Suppressor macrophage (primary cell): ENCODE measurements around the gene HOXD11.

Experiments used
- DNase-seq, 4 experiments: peaks; one replicate each; pipeline ENCODE4 v3.0.0-alpha.2; 2020 to 2022

The HOXD11 gene

DNA sequence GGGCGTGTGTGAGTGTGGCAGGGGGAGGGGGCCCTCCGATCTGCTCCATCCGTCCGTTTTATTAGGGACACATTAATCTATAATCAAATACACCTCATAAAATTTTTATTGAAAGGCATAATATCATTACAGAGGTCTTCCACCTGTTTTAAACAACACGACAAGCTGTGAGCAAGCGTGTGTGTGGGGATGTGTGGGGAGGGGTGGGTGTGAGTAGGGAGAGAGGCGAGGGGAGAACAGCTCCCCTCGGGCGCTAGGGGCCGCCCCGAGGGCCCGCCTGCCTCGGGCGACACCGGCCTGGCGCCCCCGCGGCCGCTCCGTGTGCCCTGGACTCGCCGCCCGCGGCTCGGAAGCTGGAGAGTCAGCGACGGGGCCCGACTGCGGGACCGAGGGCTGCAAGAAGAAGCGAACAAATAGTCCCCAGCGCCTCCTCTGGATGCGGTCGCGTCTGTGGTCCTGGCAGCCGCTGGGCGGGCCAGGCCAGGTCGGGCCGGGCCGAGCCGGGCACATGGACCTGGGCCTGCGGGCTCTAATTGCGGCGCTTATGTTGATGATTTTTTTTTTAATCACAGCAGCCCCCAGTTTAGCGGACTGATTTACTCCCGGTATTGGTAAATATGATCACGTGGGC, 15.1 kb downstream of the HOXD11 start:
- DNase-seq = peak in 1 of 4 experiments; percentile 18

DNA sequence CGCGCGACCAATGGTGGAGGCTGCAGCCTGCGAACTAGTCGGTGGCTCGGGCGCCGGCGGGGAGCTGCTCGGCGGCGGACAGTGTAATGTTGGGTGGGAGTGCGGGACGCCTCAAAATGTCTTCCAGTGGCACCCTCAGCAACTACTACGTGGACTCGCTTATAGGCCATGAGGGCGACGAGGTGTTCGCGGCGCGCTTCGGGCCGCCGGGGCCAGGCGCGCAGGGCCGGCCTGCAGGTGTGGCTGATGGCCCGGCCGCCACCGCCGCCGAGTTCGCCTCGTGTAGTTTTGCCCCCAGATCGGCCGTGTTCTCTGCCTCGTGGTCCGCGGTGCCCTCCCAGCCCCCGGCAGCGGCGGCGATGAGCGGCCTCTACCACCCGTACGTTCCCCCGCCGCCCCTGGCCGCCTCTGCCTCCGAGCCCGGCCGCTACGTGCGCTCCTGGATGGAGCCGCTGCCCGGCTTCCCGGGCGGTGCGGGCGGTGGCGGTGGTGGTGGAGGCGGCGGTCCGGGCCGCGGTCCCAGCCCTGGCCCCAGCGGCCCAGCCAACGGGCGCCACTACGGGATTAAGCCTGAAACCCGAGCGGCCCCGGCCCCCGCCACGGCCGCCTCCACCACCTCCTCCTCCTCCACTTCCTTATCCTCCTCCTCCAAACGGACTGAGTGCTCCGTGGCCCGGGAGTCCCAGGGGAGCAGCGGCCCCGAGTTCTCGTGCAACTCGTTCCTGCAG, 15.8 kb downstream of the HOXD11 start, which contains the start of gene HOXD9:
TSS of gene HOXD9 (plus strand) at position 37 of the 728 bp plus-strand sequence. CDS start at position 87, 50 bp downstream.
- peak in 2 of 4 experiments; percentile 34 to 44 for DNase-seq

DNA sequence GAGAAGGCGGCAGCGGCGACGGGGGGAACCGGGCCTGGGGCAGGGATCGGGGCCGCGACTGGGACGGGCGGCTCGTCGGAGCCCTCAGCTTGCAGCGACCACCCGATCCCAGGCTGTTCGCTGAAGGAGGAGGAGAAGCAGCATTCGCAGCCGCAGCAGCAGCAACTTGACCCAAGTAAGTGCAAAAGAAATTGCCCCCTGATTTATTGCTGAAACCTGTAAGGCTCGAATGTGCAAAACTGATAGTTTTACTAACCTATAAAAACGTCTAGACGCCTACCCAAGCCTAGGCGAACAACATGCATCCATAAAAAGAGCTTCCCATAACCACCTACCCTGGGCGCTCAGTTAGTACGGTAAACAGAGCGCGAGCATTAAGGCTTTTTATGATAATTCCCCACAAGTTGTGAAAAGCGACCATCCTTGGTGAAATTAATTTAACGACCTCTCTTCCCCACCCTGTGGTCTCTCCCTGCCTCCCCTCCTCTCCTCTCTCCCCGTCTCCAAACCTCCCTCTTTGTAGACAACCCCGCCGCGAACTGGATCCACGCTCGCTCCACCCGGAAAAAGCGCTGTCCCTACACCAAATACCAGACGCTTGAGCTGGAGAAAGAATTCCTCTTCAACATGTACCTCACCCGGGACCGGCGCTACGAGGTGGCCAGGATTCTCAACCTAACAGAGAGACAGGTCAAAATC, 16.5 kb downstream of the HOXD11 start:
- DNase-seq = no peak

DNA sequence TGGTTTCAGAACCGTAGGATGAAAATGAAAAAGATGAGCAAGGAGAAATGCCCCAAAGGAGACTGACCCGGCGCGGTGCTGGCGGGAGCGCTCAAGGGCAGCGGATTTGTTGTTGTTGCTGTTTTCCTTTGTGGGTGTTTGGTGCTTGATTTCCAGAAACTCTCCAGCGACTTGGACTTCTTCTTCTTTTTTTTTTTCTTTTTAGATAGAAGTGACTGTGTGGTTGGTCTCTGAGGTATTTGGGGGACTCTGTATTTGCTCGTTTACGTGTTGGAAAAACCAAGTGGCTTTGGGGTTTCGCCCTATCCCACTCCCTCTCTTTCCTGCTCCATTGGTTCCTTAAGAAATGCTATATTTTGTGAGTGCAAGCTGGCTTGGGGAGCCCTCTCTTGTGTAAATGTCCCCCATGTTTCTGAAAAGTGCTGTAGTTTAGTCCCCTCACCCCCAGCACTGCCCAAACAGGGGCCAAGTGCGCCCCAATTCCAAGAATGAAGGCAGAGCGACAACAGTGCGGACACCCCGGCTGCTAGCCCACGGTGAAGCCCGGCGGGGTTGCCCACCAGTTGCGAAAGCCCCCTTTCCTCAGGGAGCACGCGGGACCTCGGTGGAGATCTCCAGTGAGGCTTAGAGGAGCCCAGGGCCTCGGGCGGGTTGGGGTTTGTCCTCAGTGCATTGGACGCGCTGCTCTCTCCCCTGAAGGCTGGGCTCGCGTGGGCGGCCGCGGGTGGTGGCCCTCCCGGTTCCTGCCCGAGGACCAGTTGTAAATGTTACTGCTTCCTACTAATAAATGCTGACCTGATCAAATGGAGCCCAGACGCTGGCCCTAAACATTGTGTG, 17.2 kb downstream of the HOXD11 start:
- DNase-seq = no peak

DNA sequence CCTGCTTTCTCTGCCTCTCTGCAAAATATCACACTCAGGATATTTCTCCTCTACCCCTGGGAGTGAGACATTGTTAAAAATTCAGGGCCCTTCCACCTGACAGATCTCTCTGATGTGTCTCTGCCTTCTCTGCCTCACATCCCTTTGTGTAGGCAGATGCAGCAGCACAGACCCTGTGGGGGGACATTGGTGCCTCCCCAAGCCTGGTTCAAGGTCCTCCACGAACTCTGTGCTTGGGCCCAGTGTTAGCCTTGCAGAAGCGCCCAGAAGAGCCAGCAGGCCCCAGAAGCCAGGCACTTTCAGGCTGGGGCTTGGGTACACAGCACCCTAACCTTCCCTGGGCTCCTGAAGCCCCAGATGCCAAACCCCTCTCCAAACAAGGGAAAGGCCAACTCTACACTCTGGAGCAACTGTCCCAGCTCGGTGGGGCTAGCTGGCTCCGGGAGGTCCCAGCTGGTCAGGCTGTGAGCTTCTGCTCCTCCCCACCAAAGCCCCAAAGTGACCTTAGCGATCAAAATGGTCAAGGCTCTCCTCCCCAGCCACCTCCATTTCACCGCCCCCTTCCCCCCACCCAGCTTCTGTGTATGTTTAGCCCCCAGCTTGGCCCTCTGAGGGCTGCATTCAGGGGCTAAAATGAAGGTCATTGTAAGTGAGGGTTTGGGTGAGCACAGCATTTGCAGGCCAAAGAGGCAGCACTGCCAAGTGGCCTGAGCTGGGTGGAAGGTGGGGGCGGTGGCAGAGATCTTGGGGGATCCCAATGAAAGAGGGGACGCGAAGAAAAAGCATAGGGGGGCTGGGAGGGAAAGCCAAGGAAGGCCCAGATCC, 18.1 kb downstream of the HOXD11 start:
- DNase-seq = no peak

DNA sequence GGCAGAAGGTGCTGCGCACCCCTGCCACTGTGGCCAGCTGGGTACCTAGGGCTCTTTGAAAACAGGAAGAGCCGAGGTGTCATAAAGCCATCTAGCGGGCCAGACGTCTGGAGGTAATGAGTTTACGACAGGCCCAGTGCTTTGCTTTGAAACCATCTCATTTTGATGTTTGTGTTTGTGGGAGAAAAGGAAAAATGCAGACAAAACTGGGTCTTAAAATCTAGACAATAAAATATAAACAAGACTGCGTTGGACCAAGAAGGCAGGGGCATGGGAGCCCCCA, 18.6 kb downstream of the HOXD11 start:
- DNase-seq = no peak

DNA sequence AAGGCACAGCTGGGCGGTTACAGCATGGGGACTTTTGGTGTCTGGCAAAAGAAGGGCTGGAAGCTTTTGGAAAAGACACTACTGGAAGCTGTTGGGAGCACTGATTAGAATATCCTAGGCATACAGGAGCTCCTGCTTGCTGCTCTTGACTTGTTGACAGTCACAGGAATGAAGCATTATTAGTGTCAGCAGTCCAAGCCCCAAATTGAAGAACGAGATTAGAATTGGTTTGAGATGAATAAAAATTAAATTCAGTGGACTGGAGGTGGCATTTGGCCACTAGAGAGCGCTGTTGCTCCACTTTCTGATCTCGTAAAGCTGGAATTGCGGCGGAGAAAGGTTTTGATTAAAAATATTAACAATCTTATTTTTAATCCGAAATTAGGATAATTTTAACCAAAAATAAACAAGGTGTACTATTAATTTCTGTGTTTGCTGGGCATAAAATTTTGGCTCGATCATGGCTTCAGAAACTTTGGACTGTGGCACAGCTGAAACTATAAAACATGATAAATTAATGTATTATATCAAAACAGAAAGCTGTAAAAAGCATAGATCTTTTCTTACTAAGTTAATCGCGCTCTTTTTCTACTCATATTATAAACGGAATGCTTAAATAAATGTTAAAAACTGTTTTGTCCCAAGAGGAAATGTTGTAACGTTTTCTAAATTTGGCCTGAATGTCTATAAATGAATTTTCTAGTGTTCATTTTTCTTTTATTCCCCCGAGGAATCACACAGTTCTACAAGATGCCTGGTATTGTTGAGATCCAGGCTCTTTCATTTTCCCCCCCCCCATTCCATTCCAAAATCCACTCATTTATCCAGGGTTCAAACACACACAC, 20.1 kb downstream of the HOXD11 start:
- DNase-seq = peak; percentile 70 to 87 (median 82)

DNA sequence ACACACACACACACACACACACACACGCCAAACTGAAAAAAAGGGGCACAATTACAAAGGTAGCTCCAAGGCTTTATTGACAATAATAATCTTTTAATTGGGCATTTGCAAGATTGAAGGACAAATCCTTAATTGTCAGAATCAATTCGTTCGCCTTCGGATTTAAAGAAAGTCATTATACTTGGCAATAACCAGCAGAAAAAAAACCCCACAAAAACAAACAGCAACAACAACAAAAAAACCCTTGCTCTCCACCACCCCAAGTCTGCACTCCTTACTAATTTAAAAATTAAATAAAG, 20.6 kb downstream of the HOXD11 start:
- DNase-seq = no peak

DNA sequence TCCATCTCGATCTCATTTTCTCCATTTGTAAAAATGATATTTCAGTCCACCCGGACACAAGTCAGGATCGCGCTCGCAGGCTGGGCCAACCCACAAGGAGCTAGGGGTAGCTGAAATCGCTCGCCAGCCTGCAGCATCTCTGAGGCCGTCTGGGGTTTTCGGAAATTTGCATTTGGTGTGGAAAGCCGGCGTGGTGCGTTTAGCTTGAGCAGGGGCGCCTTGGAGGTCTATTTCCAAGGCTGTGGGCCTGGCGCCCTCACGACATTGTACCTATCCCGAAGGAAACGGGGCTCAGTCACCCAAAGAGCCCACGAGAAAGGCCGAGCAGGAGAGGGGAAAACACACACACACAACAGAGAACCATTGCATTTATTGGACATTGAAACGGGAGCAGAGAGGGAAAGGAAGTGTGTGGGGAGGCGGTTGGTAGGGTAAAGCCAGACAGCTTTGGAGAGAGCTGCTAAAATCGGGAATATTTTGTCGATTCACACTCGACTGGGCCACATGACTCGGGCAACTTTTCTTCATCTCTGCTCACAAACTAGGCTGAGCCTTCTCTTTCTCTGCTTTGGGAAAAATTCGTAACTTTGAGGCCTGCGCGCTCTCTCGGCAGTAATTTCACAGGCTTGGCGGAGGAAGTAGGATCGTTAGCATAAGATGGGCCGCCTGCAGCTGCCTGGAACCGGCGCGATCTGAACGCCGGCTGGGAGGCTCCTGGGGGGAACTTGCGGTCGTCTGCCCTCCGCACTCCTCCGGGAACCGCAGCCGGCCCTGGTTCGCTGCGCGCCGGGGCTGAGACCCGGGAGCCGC, 21.3 kb downstream of the HOXD11 start:
- peak in 1 of 4 experiments; percentile 17 for DNase-seq

DNA sequence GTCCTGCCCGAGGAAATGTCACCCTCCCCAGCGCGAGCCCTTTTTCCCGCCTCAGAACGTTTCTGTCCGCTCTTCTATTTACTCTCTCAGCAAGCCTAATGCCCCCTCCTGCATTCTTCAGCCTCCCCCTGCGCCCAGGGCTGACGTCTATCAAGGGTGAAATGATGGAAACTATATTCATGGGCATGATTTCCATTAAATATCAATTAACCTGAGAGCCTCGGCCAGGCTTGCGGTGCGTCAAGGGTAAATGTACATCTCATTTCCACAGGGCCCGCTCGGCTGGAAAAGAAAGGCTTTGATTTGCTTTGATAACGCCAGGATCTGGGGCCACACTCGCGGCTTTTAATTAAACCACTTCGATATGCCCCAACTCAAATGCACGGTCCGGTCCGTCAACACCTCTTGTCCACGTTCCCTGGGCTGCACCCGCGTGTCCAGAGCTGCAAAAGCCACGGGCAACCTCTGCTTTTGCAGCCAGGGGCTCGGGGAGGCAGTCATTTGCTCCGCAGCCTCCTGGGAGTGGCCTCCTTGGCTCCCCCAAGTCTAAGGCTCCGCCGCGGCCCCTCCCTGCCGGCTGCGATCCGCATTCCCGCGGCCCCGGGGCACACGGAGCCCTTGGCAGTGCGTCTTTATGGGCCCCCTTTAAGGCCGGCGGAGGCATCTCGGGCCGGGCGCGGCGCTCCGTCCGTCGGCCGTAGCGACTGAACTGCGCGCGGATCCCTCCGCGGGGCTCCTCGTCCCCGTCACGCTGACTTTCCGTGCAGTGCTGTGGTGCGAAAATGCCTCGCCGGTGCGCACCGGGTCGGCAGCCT, 22.1 kb downstream of the HOXD11 start, which contains the start of gene HOXD8:
TSS of gene HOXD8 (plus strand) at position 724 of the 815 bp plus-strand sequence. CDS start 662 bp downstream, outside the sequence.
- peak in 3 of 4 experiments; percentile 22 to 57 (median 45) for DNase-seq

DNA sequence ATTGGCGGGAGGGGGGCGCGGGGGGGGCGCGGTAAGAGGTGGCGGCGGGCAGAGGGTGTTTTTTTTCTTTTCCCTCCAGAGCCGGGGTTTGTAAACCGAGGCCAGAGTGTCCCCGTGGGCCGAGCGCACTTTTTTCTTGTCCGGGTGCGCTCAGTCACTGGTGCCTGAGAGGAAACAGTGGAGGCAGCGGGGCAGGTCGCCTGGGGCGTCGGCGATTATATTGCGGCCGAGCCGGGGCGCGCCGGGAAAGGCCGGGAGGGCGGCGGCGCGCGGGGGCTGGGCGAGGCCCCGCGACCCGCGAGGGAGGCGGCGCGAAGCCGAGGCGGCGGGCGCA, 22.7 kb downstream of the HOXD11 start:
- no peak for DNase-seq

DNA sequence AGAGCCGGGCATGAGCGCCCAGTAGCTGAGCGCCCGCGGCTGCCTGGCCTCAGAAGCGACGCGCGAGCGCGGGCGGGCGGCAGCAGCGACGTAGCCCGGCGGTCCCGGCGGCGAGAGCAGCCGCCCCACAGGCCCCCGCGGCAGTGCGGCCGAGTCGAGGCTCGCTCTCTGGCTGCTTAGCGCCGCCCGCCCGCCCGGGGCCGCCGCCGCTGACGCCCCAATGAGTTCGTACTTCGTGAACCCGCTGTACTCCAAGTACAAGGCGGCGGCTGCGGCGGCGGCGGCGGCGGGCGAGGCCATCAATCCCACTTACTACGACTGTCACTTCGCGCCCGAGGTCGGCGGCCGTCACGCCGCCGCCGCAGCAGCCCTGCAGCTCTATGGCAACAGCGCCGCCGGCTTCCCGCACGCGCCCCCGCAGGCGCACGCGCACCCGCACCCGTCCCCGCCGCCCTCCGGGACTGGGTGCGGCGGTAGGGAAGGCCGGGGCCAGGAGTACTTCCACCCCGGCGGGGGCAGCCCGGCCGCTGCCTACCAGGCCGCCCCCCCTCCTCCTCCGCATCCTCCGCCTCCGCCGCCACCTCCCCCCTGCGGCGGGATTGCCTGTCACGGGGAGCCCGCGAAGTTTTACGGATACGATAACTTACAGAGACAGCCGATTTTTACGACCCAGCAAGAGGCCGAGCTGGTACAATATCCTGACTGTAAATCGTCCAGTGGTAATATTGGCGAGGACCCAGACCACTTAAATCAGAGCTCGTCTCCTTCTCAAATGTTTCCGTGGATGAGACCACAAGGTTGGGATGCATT, 23.3 kb downstream of the HOXD11 start:
- DNase-seq = peak in 3 of 4 experiments; percentile 16 to 52 (median 44)

DNA sequence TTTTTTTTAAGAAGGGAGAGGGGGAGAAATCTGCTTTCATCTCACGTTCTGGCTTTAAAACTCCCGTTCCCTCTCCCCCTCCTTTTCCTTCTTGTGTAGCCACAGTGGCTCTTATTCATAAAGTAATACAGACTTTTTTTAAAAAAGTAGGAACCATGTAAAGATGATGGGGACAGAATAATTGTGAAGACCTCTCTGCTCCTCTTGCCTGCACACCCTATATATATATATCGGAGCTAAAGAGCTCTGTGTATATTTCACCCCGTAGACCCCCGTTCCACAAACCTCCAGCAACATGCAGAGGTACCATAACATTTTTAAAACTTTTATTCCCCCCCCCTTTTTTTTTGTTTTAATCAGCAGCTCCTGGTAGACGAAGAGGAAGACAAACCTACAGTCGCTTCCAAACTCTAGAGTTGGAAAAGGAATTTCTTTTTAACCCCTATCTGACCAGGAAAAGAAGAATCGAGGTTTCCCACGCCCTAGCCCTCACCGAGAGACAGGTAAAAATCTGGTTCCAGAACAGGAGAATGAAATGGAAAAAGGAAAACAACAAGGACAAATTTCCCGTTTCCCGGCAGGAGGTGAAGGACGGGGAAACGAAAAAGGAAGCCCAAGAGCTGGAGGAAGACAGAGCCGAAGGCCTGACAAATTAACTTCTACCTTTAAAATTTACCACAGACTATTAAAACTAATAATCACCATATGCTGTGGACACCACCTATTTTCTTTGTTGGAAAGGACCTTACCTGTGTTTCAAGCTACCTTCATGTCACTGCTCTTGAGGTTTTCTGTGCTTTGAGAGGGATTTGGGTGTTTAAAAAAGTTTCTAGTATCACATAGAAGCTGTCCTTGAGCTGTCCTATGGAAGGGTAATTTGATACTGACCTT, 24.1 kb downstream of the HOXD11 start:
- DNase-seq = no peak

DNA sequence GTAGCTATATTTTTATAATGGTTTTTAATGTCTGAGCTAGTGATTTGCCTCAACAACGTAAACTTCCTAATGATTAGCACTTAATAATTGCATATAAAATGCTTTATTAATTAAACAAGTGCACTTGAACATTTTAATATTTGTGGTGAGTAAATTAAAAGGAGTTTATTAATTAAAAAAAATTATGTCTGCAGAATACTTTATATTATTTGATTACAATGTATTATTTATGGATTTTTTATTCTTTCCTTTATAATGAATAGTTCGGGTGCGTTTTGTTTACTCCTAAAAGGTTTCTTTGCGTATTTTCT, 24.7 kb downstream of the HOXD11 start:
- DNase-seq = no peak

DNA sequence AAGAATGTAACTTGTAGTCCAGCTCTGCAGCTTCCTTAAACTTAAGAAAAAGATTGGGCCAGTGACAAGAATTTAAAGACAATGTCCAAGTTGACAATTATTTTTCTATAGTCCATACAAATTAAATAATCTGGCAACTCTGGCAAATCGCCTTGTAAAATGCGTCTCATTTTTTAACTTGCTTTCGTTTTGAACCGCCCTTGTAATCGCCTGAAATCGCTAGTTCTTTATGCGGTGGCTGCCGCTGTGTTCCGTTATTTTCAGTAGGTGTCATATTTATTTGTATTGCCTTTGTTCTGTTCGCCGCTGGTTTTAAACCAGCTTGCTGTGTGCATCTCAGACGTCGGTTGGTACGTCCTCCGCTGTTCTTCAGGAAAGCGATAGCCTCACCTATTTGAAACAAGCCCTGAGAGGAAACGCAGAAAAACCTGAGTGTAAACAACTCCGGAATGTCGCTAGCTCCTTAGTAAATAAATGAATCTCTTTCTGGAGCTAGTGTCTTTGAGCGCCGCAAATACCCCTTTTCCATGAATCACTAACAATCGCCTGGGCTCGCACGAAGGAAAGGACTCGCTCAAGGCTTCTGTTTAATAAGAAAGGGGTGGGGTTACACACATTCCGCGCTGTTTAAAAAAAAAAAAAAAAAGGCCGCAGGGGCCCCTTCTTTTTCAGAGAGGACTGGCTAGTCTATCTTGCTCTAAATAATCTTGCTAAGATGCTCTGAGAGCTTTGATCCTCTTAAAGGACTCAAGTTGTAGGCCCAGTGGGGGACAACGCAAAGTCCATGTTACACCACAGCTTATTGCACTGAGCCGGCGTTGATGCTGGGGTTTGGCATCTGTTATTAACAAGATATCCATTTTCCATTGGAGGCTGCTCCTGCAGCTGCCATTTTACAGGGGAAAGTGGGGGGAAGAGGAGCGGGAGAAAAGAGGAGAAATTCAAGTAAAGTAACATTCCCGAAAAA, 25.4 kb downstream of the HOXD11 start:
- DNase-seq = peak in 3 of 4 experiments; percentile 14 to 41 (median 16)

DNA sequence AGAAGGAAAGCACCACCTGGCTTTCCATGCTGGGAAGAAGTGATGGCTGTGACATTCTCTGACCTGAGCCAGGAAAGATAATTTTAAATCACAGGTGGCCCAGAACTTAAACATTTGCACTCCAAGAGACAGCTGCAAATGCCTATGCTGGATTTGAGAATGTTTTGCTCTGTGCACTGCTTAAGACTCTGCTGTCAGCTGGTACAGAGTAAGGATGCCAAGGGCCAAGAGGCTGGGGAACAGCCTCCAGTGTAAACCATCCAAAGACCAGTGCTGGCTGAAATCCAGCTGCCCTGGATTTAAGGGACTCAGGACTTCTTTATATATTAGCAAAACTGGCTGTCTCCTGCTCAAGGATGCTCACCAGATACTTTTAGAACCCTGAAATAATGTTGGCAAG, 26.3 kb downstream of the HOXD11 start:
- DNase-seq = no peak
